Retinal pigment epithelial cell (primary cell): Measurements from ENCODE around the gene THTPA.

Source experiments
- DNase-seq: peaks from one replicate; pipeline ENCODE4 v3.0.0-alpha.2; 2010; ENCODE audit warnings: low read depth
- H3K4me3 ChIP-seq: 2 replicates; pipeline ENCODE4 v1.5.1; 2011; ENCODE audit warnings: mild to moderate bottlenecking, low read length, control low read depth, moderate library complexity
- CTCF ChIP-seq: conservative IDR thresholded peaks from 2 replicates; pipeline ENCODE4 v1.5.1; 2011; ENCODE audit warnings: low read depth, low read length, control low read depth, inconsistent platforms

The THTPA gene

DNA sequence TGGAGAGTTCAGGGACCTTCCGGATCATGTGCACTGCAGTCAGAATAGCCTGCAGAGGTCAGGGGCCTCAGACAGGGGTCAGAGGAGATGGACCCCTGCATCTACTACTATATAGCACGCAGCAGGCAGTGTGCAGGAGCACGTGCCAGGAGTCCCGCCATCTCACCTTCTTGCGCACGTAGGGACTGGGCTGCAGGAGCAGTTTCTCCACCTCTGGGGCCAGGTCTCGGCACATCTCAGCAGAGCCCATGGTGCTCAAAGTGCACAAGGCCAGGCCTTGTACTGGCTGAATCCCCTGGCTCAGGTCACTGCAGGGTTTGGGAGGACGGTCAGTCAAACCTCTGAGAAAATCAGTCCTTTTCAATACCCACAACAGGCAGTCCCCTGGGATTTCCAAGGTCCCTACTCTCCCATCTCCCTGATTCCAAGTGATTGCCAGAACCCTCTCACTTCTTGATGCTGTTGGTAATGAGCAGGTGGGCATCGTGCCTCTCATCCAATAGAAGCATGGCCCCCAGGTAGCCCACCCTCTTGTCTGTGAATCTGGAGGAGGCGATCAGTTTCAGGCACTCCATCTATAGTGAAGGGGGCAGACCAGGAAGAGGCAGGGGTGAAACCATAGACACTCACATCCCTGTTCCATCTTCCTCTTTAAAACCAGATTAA is 10.2 kb downstream of the THTPA start:
- no peak for DNase-seq
- H3K4me3 ChIP-seq = no peak overlapping the region
- no peak for TF ChIP-seq CTCF

- no peak for DNase-seq
- peak; percentile 35 for TF ChIP-seq CTCF
- peak overlapping the region; percentile 83 for H3K4me3 ChIP-seq
Measured at GRCh38 chr14:23566778-23567185, 10.7 kb downstream of the THTPA start.

DNA sequence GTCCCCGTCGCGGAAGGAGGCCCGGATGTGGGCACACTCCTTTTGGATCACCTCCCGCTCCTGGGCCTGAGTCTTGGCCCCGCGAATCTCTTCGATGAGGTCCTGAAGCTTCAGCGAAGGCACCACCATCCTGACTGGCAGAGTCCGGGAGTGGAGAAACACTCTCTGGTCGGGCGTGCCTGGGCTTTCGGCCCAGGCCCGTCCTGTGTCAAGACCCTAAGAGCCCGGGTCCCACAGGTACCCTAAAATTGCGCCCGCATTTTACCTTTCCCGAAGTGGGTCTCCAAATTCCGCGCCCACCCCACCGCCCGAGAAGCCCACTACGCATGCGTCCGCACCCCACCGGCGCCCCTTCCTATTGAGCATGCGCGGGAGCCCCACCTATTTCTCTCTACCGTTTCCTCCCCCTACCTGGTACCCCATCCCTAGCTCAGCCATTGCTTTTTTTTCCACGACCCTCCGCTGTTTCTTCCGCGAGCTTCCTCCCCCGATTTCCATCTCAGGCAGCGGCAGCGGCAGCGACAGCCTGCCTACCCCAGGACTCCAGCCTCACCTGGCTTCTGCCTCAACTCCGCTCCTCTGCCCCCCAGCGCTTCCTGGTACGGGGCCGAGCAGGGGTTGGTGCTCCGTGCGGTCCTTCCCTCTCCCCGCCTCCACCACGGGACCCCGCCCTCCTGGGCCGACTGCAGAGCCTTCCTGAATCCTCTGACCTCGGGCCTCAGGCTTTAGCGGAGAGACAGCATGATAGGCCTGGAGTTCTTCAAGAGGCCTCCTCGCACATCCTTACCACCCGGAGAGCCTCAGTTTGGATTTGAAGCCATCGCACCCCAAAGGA is 11.3 kb downstream of the THTPA start, which contains the start of gene AP1G2:
Gene AP1G2 (minus strand): TSS at position 606 of the 835 bp plus-strand sequence. CDS start 477 bp downstream, at position 129.
- peak; percentile 48 for DNase-seq
- H3K4me3 ChIP-seq = peak within 1 kb of the TSS; percentile 83
- TF ChIP-seq CTCF = no peak

DNA sequence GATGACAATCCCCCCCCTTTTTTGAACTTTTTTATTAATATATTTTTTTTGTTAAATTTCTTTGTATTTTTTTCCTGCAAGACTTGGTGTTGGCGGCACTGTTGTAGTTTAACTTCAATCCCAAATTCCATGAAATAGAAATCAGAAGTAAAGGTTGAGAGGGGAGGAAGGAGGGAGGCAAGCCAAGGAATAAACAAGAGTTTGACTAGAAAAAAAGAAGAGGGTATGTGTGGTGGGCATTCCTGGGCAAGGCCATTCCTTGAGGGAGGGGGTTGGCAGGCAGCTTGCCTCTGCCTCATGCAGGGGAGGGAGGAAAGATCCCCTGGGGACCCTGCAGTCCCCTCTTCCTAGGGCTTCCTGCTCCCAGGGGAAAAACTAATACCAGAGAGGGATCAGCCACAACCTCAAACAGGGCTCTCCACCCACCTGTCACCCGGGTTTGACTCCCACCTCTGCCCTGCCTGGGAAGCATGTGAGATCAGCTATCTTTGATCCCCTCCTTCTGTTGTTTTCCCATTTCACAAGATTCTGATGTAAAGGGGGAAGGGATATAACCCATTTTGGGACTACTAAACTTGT is 12.0 kb downstream of the THTPA start:
- peak overlapping the region; percentile 83 for H3K4me3 ChIP-seq
- TF ChIP-seq CTCF = no peak
- no peak for DNase-seq

GRCh38 chr14:23568600-23569331 is 12.7 kb downstream of the THTPA start:
- no peak overlapping the region for H3K4me3 ChIP-seq
- DNase-seq = no peak
- peak; percentile 64 for TF ChIP-seq CTCF

DNA sequence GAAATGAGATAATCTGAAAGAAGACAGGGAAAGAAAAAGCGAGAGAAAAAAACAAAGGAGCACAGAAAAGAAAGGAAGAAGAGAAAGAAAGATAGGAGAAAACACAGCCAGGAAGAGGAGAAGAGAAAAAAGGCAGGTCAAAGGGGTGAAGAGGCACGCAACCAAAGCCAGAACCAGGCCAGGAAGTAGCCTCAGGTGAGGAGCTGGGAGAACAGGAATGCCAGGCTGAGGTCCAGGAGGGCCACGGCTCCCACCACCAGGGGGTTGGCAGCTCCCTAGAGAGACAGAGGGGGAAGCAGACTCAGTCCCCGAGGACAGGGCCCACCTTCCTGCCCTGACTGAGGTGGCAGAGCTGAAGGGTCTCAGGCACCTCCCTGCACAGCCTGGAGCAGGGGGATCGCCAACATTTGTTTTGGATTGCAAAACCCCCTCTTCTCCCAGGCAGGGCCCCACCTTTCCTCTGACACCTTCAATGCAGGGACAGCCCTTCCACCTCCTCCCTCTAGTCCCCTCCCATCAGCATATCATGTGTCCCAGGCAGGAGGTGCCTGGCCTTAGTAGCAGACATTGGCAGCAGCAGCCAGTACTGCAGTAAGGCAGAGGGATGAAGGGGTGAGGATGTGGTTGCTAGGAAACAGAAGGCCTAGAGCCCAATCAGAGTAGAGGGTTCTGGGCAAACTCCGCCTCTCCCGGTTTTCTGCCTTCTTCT is 13.5 kb downstream of the THTPA start:
- TF ChIP-seq CTCF = no peak
- H3K4me3 ChIP-seq = no peak overlapping the region
- no peak for DNase-seq
